Medulla oblongata (tissue), 1 donor: ENCODE data around the gene NCF4.

Experiments used
- DNase-seq: peaks from one replicate; pipeline ENCODE4 v3.0.0-alpha.2; 2015; ENCODE audit errors: extremely low spot score

NCF4 gene

GRCh38 chr22:36838119-36839030 lies 22.4 kb upstream of the NCF4 start:
- DNase-seq = no peak

- DNase-seq = no peak
Observed at GRCh38 chr22:36839356-36840073, 21.3 kb upstream of the NCF4 start.

GRCh38 chr22:36840106-36840505 lies 20.7 kb upstream of the NCF4 start:
- DNase-seq = no peak

- DNase-seq = no peak
Observed at GRCh38 chr22:36846271-36846670, 14.5 kb upstream of the NCF4 start.

- DNase-seq = no peak
Observed at GRCh38 chr22:36846949-36847348, 13.9 kb upstream of the NCF4 start.

GRCh38 chr22:36850056-36850455 lies 10.8 kb upstream of the NCF4 start:
- no peak for DNase-seq

GRCh38 chr22:36850682-36851081 lies 10.1 kb upstream of the NCF4 start:
- no peak for DNase-seq

GRCh38 chr22:36852056-36852973 lies 8.5 kb upstream of the NCF4 start:
- DNase-seq = no peak

GRCh38 chr22:36853407-36854099 lies 7.3 kb upstream of the NCF4 start:
- DNase-seq = peak; percentile 50

GRCh38 chr22:36855478-36855877 lies 5.3 kb upstream of the NCF4 start:
- DNase-seq = no peak

GRCh38 chr22:36856121-36856791 lies 4.5 kb upstream of the NCF4 start:
- DNase-seq = peak; percentile 94

- no peak for DNase-seq
Observed at GRCh38 chr22:36856792-36857135, 4.0 kb upstream of the NCF4 start.

- no peak for DNase-seq
Observed at GRCh38 chr22:36858156-36858555, 2.6 kb upstream of the NCF4 start.

GRCh38 chr22:36858966-36859365 lies 1.8 kb upstream of the NCF4 start:
- no peak for DNase-seq

GRCh38 chr22:36860017-36860416 lies 789 bp upstream of the NCF4 start:
- no peak for DNase-seq

GRCh38 chr22:36860438-36860820 lies 377 bp upstream of the NCF4 start:
- DNase-seq = no peak

- DNase-seq = peak; percentile 48
Observed at GRCh38 chr22:36862251-36863242, 1.7 kb downstream of the NCF4 start.

GRCh38 chr22:36863281-36863680 lies 2.5 kb downstream of the NCF4 start:
- DNase-seq = no peak

GRCh38 chr22:36863979-36864378 lies 3.2 kb downstream of the NCF4 start:
- DNase-seq = no peak
